ENCODE results near the gene HES3.
A peak's percentile ranks its signal among the peaks of the same experiment; 100 is the strongest.

Gene HES3

GRCh38 chr1:6241107-6241886 lies 2.7 kb upstream of the HES3 start:
- 18% methylated on average over 33 of the region's 33 CpGs for WGBS
- Histone ChIP-seq H3K4me1 (ENCODE audit: insufficient read depth, low read length) (peaks cover 34% of the 10 kb centered on the region), H3K9me3 (ENCODE audit: insufficient read depth, low read depth, low read length) (no peaks in the 10 kb centered on the region), H3K4me3 (ENCODE audit: low read length) (peak overlapping the region; percentile 35), H3K9ac (ENCODE audit: low read depth, low read length) (peak overlapping the region; percentile 52), H3K27me3 (ENCODE audit: insufficient read depth, low read length) (peaks cover 39% of the 10 kb centered on the region), H3K27ac (ENCODE audit: low read depth, low read length) (peak overlapping the region; percentile 91; the same call in 1 of the 2 replicates), H3K36me3 (ENCODE audit: insufficient read depth, low read length) (no peaks in the 10 kb centered on the region)

- peaks cover 46% of the 10 kb centered on the region for H3K27me3 ChIP-seq (ENCODE audit: insufficient read depth, low read length)
- peak overlapping the region; percentile 91; the same call in 1 of the 2 replicates for H3K27ac ChIP-seq (ENCODE audit: low read depth, low read length)
- H3K36me3 ChIP-seq (ENCODE audit: insufficient read depth, low read length): no peaks in the 10 kb centered on the region
- no peak overlapping the region for H3K9ac ChIP-seq (ENCODE audit: low read depth, low read length)
- peak overlapping the region; percentile 34 for H3K4me3 ChIP-seq (ENCODE audit: low read length)
- WGBS: under 1% methylated on average over 99 of the region's 99 CpGs
- no peaks in the 10 kb centered on the region for H3K9me3 ChIP-seq (ENCODE audit: insufficient read depth, low read depth, low read length)
- peaks cover 37% of the 10 kb centered on the region for H3K4me1 ChIP-seq (ENCODE audit: insufficient read depth, low read length)
Measured at GRCh38 chr1:6241887-6242740, 1.9 kb upstream of the HES3 start.

- Histone ChIP-seq H3K9me3 (ENCODE audit: insufficient read depth, low read depth, low read length) (no peaks in the 10 kb centered on the region), H3K4me1 (ENCODE audit: insufficient read depth, low read length) (peaks cover 37% of the 10 kb centered on the region), H3K27ac (ENCODE audit: low read depth, low read length) (no peak overlapping the region; the same call in 1 of the 2 replicates), H3K9ac (ENCODE audit: low read depth, low read length) (no peak overlapping the region), H3K27me3 (ENCODE audit: insufficient read depth, low read length) (peaks cover 57% of the 10 kb centered on the region), H3K36me3 (ENCODE audit: insufficient read depth, low read length) (no peaks in the 10 kb centered on the region), H3K4me3 (ENCODE audit: low read length) (peak overlapping the region; percentile 70; the same call in 1 of the 2 replicates)
- 36% methylated on average over 20 of the region's 20 CpGs for WGBS
Measured at GRCh38 chr1:6243053-6243834, 735 bp upstream of the HES3 start.

GRCh38 chr1:6244401-6245049 lies 546 bp downstream of the HES3 start:
- Histone ChIP-seq H3K4me1 (ENCODE audit: insufficient read depth, low read length) (peaks cover 30% of the 10 kb centered on the region), H3K36me3 (ENCODE audit: insufficient read depth, low read length) (no peaks in the 10 kb centered on the region), H3K4me3 (ENCODE audit: low read length) (peak overlapping the region; percentile 70), H3K27me3 (ENCODE audit: insufficient read depth, low read length) (peaks cover 70% of the 10 kb centered on the region), H3K27ac (ENCODE audit: low read depth, low read length) (no peak overlapping the region; the same call in 1 of the 2 replicates), H3K9ac (ENCODE audit: low read depth, low read length) (no peak overlapping the region; the same call in 1 of the 2 replicates), H3K9me3 (ENCODE audit: insufficient read depth, low read depth, low read length) (no peaks in the 10 kb centered on the region)
- under 1% methylated on average over 19 of the region's 24 CpGs for WGBS

- H3K4me1 ChIP-seq (ENCODE audit: insufficient read depth, low read length): peaks cover 25% of the 10 kb centered on the region
Measured at GRCh38 chr1:6245086-6245868, 1.3 kb downstream of the HES3 start.

GRCh38 chr1:6245869-6246496 lies 2.0 kb downstream of the HES3 start:
- peak overlapping the region; percentile 70 for H3K4me3 ChIP-seq (ENCODE audit: low read length)
- H3K27me3 ChIP-seq (ENCODE audit: insufficient read depth, low read length): peaks cover 79% of the 10 kb centered on the region
- WGBS: 2% methylated on average over 49 of the region's 49 CpGs
- no peaks in the 10 kb centered on the region for H3K9me3 ChIP-seq (ENCODE audit: insufficient read depth, low read depth, low read length)
- peak overlapping the region; percentile 77; the same call in 1 of the 2 replicates for H3K27ac ChIP-seq (ENCODE audit: low read depth, low read length)
- H3K4me1 ChIP-seq (ENCODE audit: insufficient read depth, low read length): peaks cover 18% of the 10 kb centered on the region
- H3K9ac ChIP-seq (ENCODE audit: low read depth, low read length): peak overlapping the region; percentile 43; the same call in 1 of the 2 replicates
- no peaks in the 10 kb centered on the region for H3K36me3 ChIP-seq (ENCODE audit: insufficient read depth, low read length)

More at GRCh38 chr1:6245086-6245868, 1.3 kb downstream of the HES3 start:
- no peaks in the 10 kb centered on the region for H3K36me3 ChIP-seq (ENCODE audit: insufficient read depth, low read length)
- WGBS: under 1% methylated on average over 79 of the region's 79 CpGs
- peaks cover 78% of the 10 kb centered on the region for H3K27me3 ChIP-seq (ENCODE audit: insufficient read depth, low read length)
- no peaks in the 10 kb centered on the region for H3K9me3 ChIP-seq (ENCODE audit: insufficient read depth, low read depth, low read length)
- H3K4me3 ChIP-seq (ENCODE audit: low read length): peak overlapping the region; percentile 70
- H3K27ac ChIP-seq (ENCODE audit: low read depth, low read length): peak overlapping the region; percentile 77; the same call in 1 of the 2 replicates
- H3K9ac ChIP-seq (ENCODE audit: low read depth, low read length): no peak overlapping the region

- 11% methylated on average over 30 of the region's 30 CpGs for WGBS
- H3K4me1 ChIP-seq (ENCODE audit: insufficient read depth, low read length): peaks cover 12% of the 10 kb centered on the region; the same call in 1 of the 2 replicates
- peaks cover 81% of the 10 kb centered on the region for H3K27me3 ChIP-seq (ENCODE audit: insufficient read depth, low read length)
- no peaks in the 10 kb centered on the region for H3K36me3 ChIP-seq (ENCODE audit: insufficient read depth, low read length)
- peak overlapping the region; percentile 77; the same call in 1 of the 2 replicates for H3K27ac ChIP-seq (ENCODE audit: low read depth, low read length)
- peak overlapping the region; percentile 43; the same call in 1 of the 2 replicates for H3K9ac ChIP-seq (ENCODE audit: low read depth, low read length)
- H3K4me3 ChIP-seq (ENCODE audit: low read length): peak overlapping the region; percentile 70
- no peaks in the 10 kb centered on the region for H3K9me3 ChIP-seq (ENCODE audit: insufficient read depth, low read depth, low read length)
Measured at GRCh38 chr1:6246497-6247467, 2.8 kb downstream of the HES3 start.

- no peak overlapping the region for H3K9ac ChIP-seq (ENCODE audit: low read depth, low read length)
- H3K27me3 ChIP-seq (ENCODE audit: insufficient read depth, low read length): peaks cover 84% of the 10 kb centered on the region
- H3K27ac ChIP-seq (ENCODE audit: low read depth, low read length): no peak overlapping the region; the same call in 1 of the 2 replicates
- H3K4me1 ChIP-seq (ENCODE audit: insufficient read depth, low read length): peaks cover 12% of the 10 kb centered on the region; the same call in 1 of the 2 replicates
- no peaks in the 10 kb centered on the region for H3K9me3 ChIP-seq (ENCODE audit: insufficient read depth, low read depth, low read length)
- WGBS: 77% methylated on average over 5 of the region's 5 CpGs
- H3K36me3 ChIP-seq (ENCODE audit: insufficient read depth, low read length): no peaks in the 10 kb centered on the region
- H3K4me3 ChIP-seq (ENCODE audit: low read length): no peak overlapping the region
Measured at GRCh38 chr1:6247651-6248050, 3.7 kb downstream of the HES3 start.

Data from HUES64 (cell line).